ENCODE data around the gene JUNB. TPM values are rescaled to one million over a fixed set of nuclear protein-coding genes. Genes with fewer than 3 reads are reported as not detected.

Gene JUNB
- total RNA-seq, 3 donors from 2014 or later, result 170 to 191 (median 191) TPM

DNA sequence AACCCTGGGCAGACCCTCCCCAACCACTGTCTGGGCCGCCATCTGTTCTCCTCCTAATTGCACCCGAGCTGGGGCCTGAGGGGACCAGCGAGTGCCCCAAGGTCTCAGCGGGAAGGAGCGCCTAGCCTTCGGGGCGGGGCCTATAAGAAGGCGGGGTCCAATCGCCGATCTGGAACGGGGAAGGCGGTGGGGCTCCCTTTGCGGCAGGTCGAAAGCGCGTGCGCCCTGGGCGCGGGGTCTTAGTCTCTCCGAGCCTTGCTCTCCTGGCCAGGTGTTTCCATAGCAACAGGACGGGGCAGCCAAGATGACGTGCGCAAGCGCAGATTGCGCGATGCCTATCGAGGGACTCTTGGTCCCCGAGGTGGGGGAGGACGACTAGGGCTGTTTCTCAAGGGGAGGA, 49.8 kb downstream of the JUNB start:
- DNase-seq (peak; percentile 32 to 54 (median 46)), ATAC-seq (no peak)
- Histone ChIP-seq H3K4me1 (ENCODE audit: low read depth) (peaks cover 10% of the 10 kb centered on the region), H3K9me3 (no peaks in the 10 kb centered on the region), H3K4me3 (no peak overlapping the region), H3K36me3 (ENCODE audit: low read depth) (no peaks in the 10 kb centered on the region)
- TF ChIP-seq, protein P1, sequence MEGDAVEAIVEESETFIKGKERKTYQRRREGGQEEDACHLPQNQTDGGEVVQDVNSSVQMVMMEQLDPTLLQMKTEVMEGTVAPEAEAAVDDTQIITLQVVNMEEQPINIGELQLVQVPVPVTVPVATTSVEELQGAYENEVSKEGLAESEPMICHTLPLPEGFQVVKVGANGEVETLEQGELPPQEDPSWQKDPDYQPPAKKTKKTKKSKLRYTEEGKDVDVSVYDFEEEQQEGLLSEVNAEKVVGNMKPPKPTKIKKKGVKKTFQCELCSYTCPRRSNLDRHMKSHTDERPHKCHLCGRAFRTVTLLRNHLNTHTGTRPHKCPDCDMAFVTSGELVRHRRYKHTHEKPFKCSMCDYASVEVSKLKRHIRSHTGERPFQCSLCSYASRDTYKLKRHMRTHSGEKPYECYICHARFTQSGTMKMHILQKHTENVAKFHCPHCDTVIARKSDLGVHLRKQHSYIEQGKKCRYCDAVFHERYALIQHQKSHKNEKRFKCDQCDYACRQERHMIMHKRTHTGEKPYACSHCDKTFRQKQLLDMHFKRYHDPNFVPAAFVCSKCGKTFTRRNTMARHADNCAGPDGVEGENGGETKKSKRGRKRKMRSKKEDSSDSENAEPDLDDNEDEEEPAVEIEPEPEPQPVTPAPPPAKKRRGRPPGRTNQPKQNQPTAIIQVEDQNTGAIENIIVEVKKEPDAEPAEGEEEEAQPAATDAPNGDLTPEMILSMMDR (IDR thresholded peaks at IDR 0.05), result no peak
- intact Hi-C loops (cut with DNase I, micrococcal nuclease), result no loop called here

DNA sequence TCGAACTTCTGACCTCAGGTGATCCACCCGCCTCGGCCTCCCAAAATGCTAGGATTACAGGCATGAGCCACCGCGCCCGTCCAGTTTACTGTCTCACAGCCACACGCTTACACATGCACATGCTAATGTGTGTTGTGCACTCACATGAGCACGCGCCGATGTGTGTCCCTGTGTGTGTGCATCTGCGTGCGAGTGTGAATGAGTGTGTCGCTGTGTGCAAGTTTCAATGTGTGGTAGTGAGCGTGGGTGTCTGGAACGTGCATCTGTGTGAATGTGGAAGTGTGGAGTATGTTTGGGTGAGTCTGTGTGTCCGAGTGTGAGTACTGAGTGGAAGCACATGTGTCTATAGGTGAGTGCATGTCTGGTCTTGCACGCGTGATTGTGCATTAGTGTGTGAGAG, 51.2 kb downstream of the JUNB start:
- Histone ChIP-seq H3K9me3 (no peaks in the 10 kb centered on the region), H3K36me3 (ENCODE audit: low read depth) (no peaks in the 10 kb centered on the region), H3K4me1 (ENCODE audit: low read depth) (peaks cover 10% of the 10 kb centered on the region), H3K4me3 (no peak overlapping the region)
- TF ChIP-seq, protein P1 (IDR thresholded peaks at IDR 0.05), result no peak
- ATAC-seq (no peak), DNase-seq (peak in 1 of 3 donors; percentile 12)
- intact Hi-C loops (cut with DNase I, micrococcal nuclease), result no loop called here

Small RNA genes lying within 50 kb of the gene (microRNA-seq; reads per million reads assigned to microRNA genes)
- gene MIR5684, result 0.70 reads per million

Other genes with a start within 250 kb of the JUNB start
- 10 to 100 TPM; 13.9 to 22.5 (median 21.2) TPM for gene ZNF564, start 240.0 kb upstream of the JUNB start, total RNA-seq
- 10 to 100 TPM in 1 of 3 donors, 1 to 10 TPM in 2; 8.6 to 11.3 (median 8.8) TPM for gene ZNF490, start 180.7 kb upstream of the JUNB start, total RNA-seq
- gene ZNF791, start 180.6 kb upstream of the JUNB start, total RNA-seq, result 10 to 100 TPM; 22.5 to 29.7 (median 26.9) TPM
- gene MAN2B1, start 124.7 kb upstream of the JUNB start, total RNA-seq, result 100 to 1,000 TPM in 1 of 3 donors, 10 to 100 TPM in 2; 92.7 to 104 (median 96.6) TPM
- 10 to 100 TPM in 1 of 3 donors, 1 to 10 TPM in 2; 6.4 to 13.4 (median 7.4) TPM for gene WDR83, start 124.7 kb upstream of the JUNB start, total RNA-seq
- 10 to 100 TPM; 71.4 to 91.4 (median 88.9) TPM for gene DHPS, start 109.6 kb upstream of the JUNB start, total RNA-seq
- not detected for gene GNG14, start 103.5 kb upstream of the JUNB start, total RNA-seq
- gene FBXW9, start 94.9 kb upstream of the JUNB start, total RNA-seq, result 1 to 10 TPM; 6.0 to 8.9 (median 7.8) TPM
- gene TNPO2, start 67.6 kb upstream of the JUNB start, total RNA-seq, result 10 to 100 TPM; 48.9 to 73.3 (median 66.9) TPM
- 100 to 1,000 TPM; 122 to 164 (median 146) TPM for gene TRIR, start 56.8 kb upstream of the JUNB start, total RNA-seq
- gene GET3, start 54.0 kb upstream of the JUNB start, total RNA-seq, result 10 to 100 TPM; 44.8 to 70.5 (median 50.0) TPM
- gene BEST2, start 39.7 kb upstream of the JUNB start, total RNA-seq, result 100 to 1,000 TPM in 1 of 3 donors, 10 to 100 TPM in 2; 29.0 to 167 (median 32.2) TPM
- 10 to 100 TPM; 52.2 to 91.9 (median 69.0) TPM for gene HOOK2, start 15.9 kb upstream of the JUNB start, total RNA-seq
- gene PRDX2, start 10.3 kb downstream of the JUNB start, total RNA-seq, result 100 to 1,000 TPM; 225 to 266 (median 256) TPM
- 10 to 100 TPM in 1 of 3 donors, 1 to 10 TPM in 2; 1.5 to 10.4 (median 2.7) TPM for gene THSD8, start 10.6 kb downstream of the JUNB start, total RNA-seq
- gene RNASEH2A, start 15.1 kb downstream of the JUNB start, total RNA-seq, result 10 to 100 TPM in 1 of 3 donors, 1 to 10 TPM in 2; 5.5 to 12.4 (median 6.5) TPM
- 1 to 10 TPM in 1 of 3 donors, under 1 TPM in 1, not detected in 1; 0.87 to 1.7 TPM for gene RTBDN, start 43.1 kb downstream of the JUNB start, total RNA-seq
- 1 to 10 TPM in 2 of 3 donors, under 1 TPM in 1; 0.69 to 4.1 (median 1.2) TPM for gene MAST1, start 47.0 kb downstream of the JUNB start, total RNA-seq
- gene DNASE2, start 90.0 kb downstream of the JUNB start, total RNA-seq, result 10 to 100 TPM; 22.8 to 31.8 (median 30.3) TPM
- not detected for gene KLF1, start 95.7 kb downstream of the JUNB start, total RNA-seq
- 10 to 100 TPM; 24.2 to 27.2 (median 24.7) TPM for gene GCDH, start 99.7 kb downstream of the JUNB start, total RNA-seq
- 1 to 10 TPM in 1 of 3 donors, not detected in 2; 1.2 TPM for gene SYCE2, start 127.8 kb downstream of the JUNB start, total RNA-seq
- gene FARSA, start 142.2 kb downstream of the JUNB start, total RNA-seq, result 10 to 100 TPM; 44.1 to 54.0 (median 48.1) TPM
- 100 to 1,000 TPM; 433 to 945 (median 637) TPM for gene CALR, start 147.1 kb downstream of the JUNB start, total RNA-seq
- gene RAD23A, start 154.4 kb downstream of the JUNB start, total RNA-seq, result 100 to 1,000 TPM in 1 of 3 donors, 10 to 100 TPM in 2; 76.4 to 117 (median 81.4) TPM
- 10 to 100 TPM in 2 of 3 donors, 1 to 10 TPM in 1; 10.0 to 16.4 (median 14.1) TPM for gene GADD45GIP1, start 165.7 kb downstream of the JUNB start, total RNA-seq
- gene DAND5, start 178.1 kb downstream of the JUNB start, total RNA-seq, result 1 to 10 TPM in 1 of 3 donors, under 1 TPM in 1, not detected in 1; 0.34 to 1.1 TPM
- 100 to 1,000 TPM in 1 of 3 donors, 10 to 100 TPM in 2; 59.4 to 238 (median 64.6) TPM for gene NFIX, start 204.0 kb downstream of the JUNB start, total RNA-seq